Embryonic facial prominence (tissue), 1 donor: Measurements from ENCODE around the gene ARHGAP8.
"Not testable (repeated sequence)": the region's sequence is repeated elsewhere in the genome, so short reads cannot be mapped to it uniquely, and the experiment has no call there.

Experiments
- DNase-seq: peaks from one replicate; pipeline ENCODE4 v3.0.0-alpha.2; 2016; ENCODE audit errors: extremely low spot score

ARHGAP8 gene

GRCh38 chr22:44825310-44826150 lies 73.2 kb downstream of the ARHGAP8 start:
- DNase-seq, result no peak

GRCh38 chr22:44827666-44828190 lies 75.4 kb downstream of the ARHGAP8 start:
- DNase-seq, result no peak

- DNase-seq, result no peak
These were observed 75.8 kb downstream of the ARHGAP8 start for GRCh38 chr22:44828193-44828592.

- no peak for DNase-seq
These were observed 79.5 kb downstream of the ARHGAP8 start for GRCh38 chr22:44831885-44832284.

GRCh38 chr22:44834065-44834464 lies 81.7 kb downstream of the ARHGAP8 start:
- DNase-seq, result no peak

GRCh38 chr22:44837481-44837880 lies 85.1 kb downstream of the ARHGAP8 start:
- DNase-seq, result no peak

- no peak for DNase-seq
These were observed 86.1 kb downstream of the ARHGAP8 start for GRCh38 chr22:44838316-44839016.

GRCh38 chr22:44839061-44839460 lies 86.7 kb downstream of the ARHGAP8 start:
- no peak for DNase-seq

GRCh38 chr22:44839721-44840120 lies 87.3 kb downstream of the ARHGAP8 start:
- no peak for DNase-seq

GRCh38 chr22:44840611-44841322 lies 88.4 kb downstream of the ARHGAP8 start:
- no peak for DNase-seq

GRCh38 chr22:44842417-44842816 lies 90.0 kb downstream of the ARHGAP8 start:
- DNase-seq, result no peak

GRCh38 chr22:44845191-44845590 lies 92.8 kb downstream of the ARHGAP8 start:
- no peak for DNase-seq

- no peak for DNase-seq
These were observed 93.7 kb downstream of the ARHGAP8 start for GRCh38 chr22:44845796-44846720.

GRCh38 chr22:44846726-44847275 lies 94.4 kb downstream of the ARHGAP8 start:
- no peak for DNase-seq

GRCh38 chr22:44847380-44847779 lies 95.0 kb downstream of the ARHGAP8 start:
- DNase-seq, result no peak

- DNase-seq, result no peak
These were observed 95.5 kb downstream of the ARHGAP8 start for GRCh38 chr22:44847892-44848291.

- DNase-seq, result no peak
These were observed 95.9 kb downstream of the ARHGAP8 start for GRCh38 chr22:44848296-44848741.

GRCh38 chr22:44848791-44849420 lies 96.5 kb downstream of the ARHGAP8 start:
- no peak for DNase-seq

GRCh38 chr22:44850946-44851345 lies 98.6 kb downstream of the ARHGAP8 start:
- no peak for DNase-seq

- DNase-seq, result not testable (repeated sequence)
These were observed 102.3 kb downstream of the ARHGAP8 start for GRCh38 chr22:44854641-44855040.
